Neuron (in vitro differentiated cells): ENCODE results near the gene LRAT.

Experiments used
- H2AFZ ChIP-seq: one replicate; pipeline ENCODE4 v1.6.1; 2013; ENCODE audit warnings: low read depth, mild to moderate bottlenecking, inconsistent platforms, low read length, moderate library complexity
- H3K27me3 ChIP-seq: one replicate; pipeline ENCODE4 v1.6.1; 2013; ENCODE audit warnings: low read length; ENCODE audit not compliant: insufficient read depth
- H3K36me3 ChIP-seq: one replicate; pipeline ENCODE4 v1.6.1; 2013; ENCODE audit warnings: low read length; ENCODE audit not compliant: insufficient read depth
- H3K4me1 ChIP-seq: one replicate; pipeline ENCODE4 v1.6.1; 2013; ENCODE audit warnings: low read length; ENCODE audit not compliant: insufficient read depth
- H3K4me3 ChIP-seq: 2 replicates; pipeline ENCODE4 v1.5.1; 2013; ENCODE audit warnings: mild to moderate bottlenecking, low read length, moderate library complexity
- H3K9me3 ChIP-seq: one replicate; pipeline ENCODE4 v1.6.1; 2013; ENCODE audit warnings: low read length

LRAT gene

GRCh38 chr4:154736770-154737169 is 7.0 kb upstream of the LRAT start:
- Histone ChIP-seq H3K9me3 (peaks cover 2% of the 10 kb centered on the region), H3K4me3 (no peak overlapping the region), H3K27me3 (peaks cover 29% of the 10 kb centered on the region), H3K36me3 (no peaks in the 10 kb centered on the region), H2AFZ (no peak overlapping the region), H3K4me1 (peaks cover under 1% of the 10 kb centered on the region)

GRCh38 chr4:154738426-154738825 is 5.4 kb upstream of the LRAT start:
- Histone ChIP-seq H3K9me3 (peaks cover 2% of the 10 kb centered on the region), H3K4me1 (peaks cover 9% of the 10 kb centered on the region), H3K4me3 (no peak overlapping the region), H3K27me3 (peaks cover 42% of the 10 kb centered on the region), H2AFZ (no peak overlapping the region), H3K36me3 (no peaks in the 10 kb centered on the region)

- Histone ChIP-seq H3K4me1 (peaks cover 9% of the 10 kb centered on the region), H3K9me3 (peaks cover 2% of the 10 kb centered on the region), H3K27me3 (peaks cover 49% of the 10 kb centered on the region), H3K36me3 (no peaks in the 10 kb centered on the region), H2AFZ (no peak overlapping the region), H3K4me3 (no peak overlapping the region)
Measured at GRCh38 chr4:154739111-154739510, 4.7 kb upstream of the LRAT start.

GRCh38 chr4:154740462-154740861 is 3.3 kb upstream of the LRAT start:
- H3K9me3 ChIP-seq: peaks cover 6% of the 10 kb centered on the region
- no peak overlapping the region for H3K4me3 ChIP-seq
- H3K27me3 ChIP-seq: peaks cover 61% of the 10 kb centered on the region
- no peak overlapping the region for H2AFZ ChIP-seq
- H3K4me1 ChIP-seq: peaks cover 9% of the 10 kb centered on the region
- H3K36me3 ChIP-seq: no peaks in the 10 kb centered on the region

GRCh38 chr4:154741131-154741665 is 2.6 kb upstream of the LRAT start:
- H2AFZ ChIP-seq: no peak overlapping the region
- H3K36me3 ChIP-seq: no peaks in the 10 kb centered on the region
- no peak overlapping the region for H3K4me3 ChIP-seq
- peaks cover 9% of the 10 kb centered on the region for H3K4me1 ChIP-seq
- peaks cover 67% of the 10 kb centered on the region for H3K27me3 ChIP-seq
- peaks cover 6% of the 10 kb centered on the region for H3K9me3 ChIP-seq

GRCh38 chr4:154741922-154742850 is 1.6 kb upstream of the LRAT start:
- peaks cover 69% of the 10 kb centered on the region for H3K27me3 ChIP-seq
- peak overlapping the region; percentile 29 for H3K4me3 ChIP-seq
- peaks cover 6% of the 10 kb centered on the region for H3K9me3 ChIP-seq
- H3K36me3 ChIP-seq: no peaks in the 10 kb centered on the region
- peaks cover 9% of the 10 kb centered on the region for H3K4me1 ChIP-seq
- H2AFZ ChIP-seq: peak overlapping the region; percentile 51

GRCh38 chr4:154744341-154744926 is 634 bp downstream of the LRAT start:
- no peak overlapping the region for H3K4me3 ChIP-seq
- peaks cover 6% of the 10 kb centered on the region for H3K9me3 ChIP-seq
- H3K27me3 ChIP-seq: peaks cover 62% of the 10 kb centered on the region
- no peak overlapping the region for H2AFZ ChIP-seq
- H3K36me3 ChIP-seq: no peaks in the 10 kb centered on the region
- peaks cover 9% of the 10 kb centered on the region for H3K4me1 ChIP-seq

- Histone ChIP-seq H3K27me3 (no peaks in the 10 kb centered on the region), H3K4me3 (no peak overlapping the region), H2AFZ (no peak overlapping the region), H3K9me3 (no peaks in the 10 kb centered on the region), H3K4me1 (no peaks in the 10 kb centered on the region), H3K36me3 (no peaks in the 10 kb centered on the region)
Measured at GRCh38 chr4:154757713-154758112, 13.9 kb downstream of the LRAT start.

GRCh38 chr4:154760895-154761294 is 17.1 kb downstream of the LRAT start:
- Histone ChIP-seq H3K27me3 (no peaks in the 10 kb centered on the region), H2AFZ (no peak overlapping the region), H3K4me1 (no peaks in the 10 kb centered on the region), H3K9me3 (no peaks in the 10 kb centered on the region), H3K36me3 (no peaks in the 10 kb centered on the region), H3K4me3 (no peak overlapping the region)

- Histone ChIP-seq H3K4me3 (no peak overlapping the region), H3K4me1 (no peaks in the 10 kb centered on the region), H3K36me3 (no peaks in the 10 kb centered on the region), H3K9me3 (no peaks in the 10 kb centered on the region), H3K27me3 (no peaks in the 10 kb centered on the region), H2AFZ (no peak overlapping the region)
Measured at GRCh38 chr4:154778264-154778663, 34.5 kb downstream of the LRAT start.

GRCh38 chr4:154779362-154779947 is 35.7 kb downstream of the LRAT start:
- Histone ChIP-seq H3K4me1 (no peaks in the 10 kb centered on the region), H3K4me3 (no peak overlapping the region), H3K27me3 (no peaks in the 10 kb centered on the region), H3K9me3 (no peaks in the 10 kb centered on the region), H2AFZ (no peak overlapping the region), H3K36me3 (no peaks in the 10 kb centered on the region)

GRCh38 chr4:154781126-154781982 is 37.6 kb downstream of the LRAT start, which contains the start of gene RBM46:
Gene RBM46 (plus strand): TSS chr4:154781272. CDS start chr4:154796753, 15,481 bp downstream.
- H3K27me3 ChIP-seq: no peaks in the 10 kb centered on the region
- H3K9me3 ChIP-seq: no peaks in the 10 kb centered on the region
- no peaks in the 10 kb centered on the region for H3K36me3 ChIP-seq
- no peaks in the 10 kb centered on the region for H3K4me1 ChIP-seq
- no peak within 1 kb of the TSS for H3K4me3 ChIP-seq
- no peak within 1 kb of the TSS for H2AFZ ChIP-seq
